Endodermal cell (in vitro differentiated cells): ENCODE data around the gene OR10A4. TPM values are rescaled to one million over a fixed set of nuclear protein-coding genes. Genes with fewer than 3 reads are reported as not detected.

ENCODE experiments used
- DNase-seq: peaks from one replicate; pipeline ENCODE4 v3.0.0-alpha.2; 2017
- H3K27ac ChIP-seq: 2 replicates; pipeline ENCODE4 v1.5.1; 2013; ENCODE audit warnings: mild to moderate bottlenecking, low read depth, low read length, moderate library complexity
- H3K27me3 ChIP-seq: 2 replicates; pipeline ENCODE4 v1.6.1; 2013; ENCODE audit warnings: mild to moderate bottlenecking, low read length, moderate library complexity; ENCODE audit not compliant: insufficient read depth, control insufficient read depth, poor library complexity, severe bottlenecking
- H3K36me3 ChIP-seq: 2 replicates; pipeline ENCODE4 v1.7.0; 2013; ENCODE audit warnings: mild to moderate bottlenecking, low read length, moderate library complexity; ENCODE audit not compliant: control insufficient read depth, insufficient read depth
- H3K4me1 ChIP-seq: one replicate; pipeline ENCODE4 v1.7.0; 2013; ENCODE audit warnings: low read length; ENCODE audit not compliant: control insufficient read depth, insufficient read depth
- H3K4me3 ChIP-seq: 2 replicates; pipeline ENCODE4 v1.5.1; 2013; ENCODE audit warnings: mild to moderate bottlenecking, low read length, moderate library complexity
- H3K9ac ChIP-seq: 2 replicates; pipeline ENCODE4 v1.6.1; 2013; ENCODE audit warnings: mild to moderate bottlenecking, low read length, moderate library complexity; ENCODE audit not compliant: poor library complexity, severe bottlenecking; ENCODE audit errors: extremely low read depth
- H3K9me3 ChIP-seq: 2 replicates; pipeline ENCODE4 v1.6.1; 2013; ENCODE audit warnings: mild to moderate bottlenecking, low read length, moderate library complexity; ENCODE audit not compliant: control insufficient read depth
- H3K27ac Mint-ChIP-seq: 2 replicates; pipeline ENCODE4 v1.8.0; 2020; ENCODE audit warnings: mixed read lengths
- H3K27me3 Mint-ChIP-seq: 2 replicates; pipeline ENCODE4 v1.8.0; 2021; ENCODE audit warnings: mild to moderate bottlenecking, mixed read lengths; ENCODE audit not compliant: insufficient read depth
- H3K36me3 Mint-ChIP-seq: 2 replicates; pipeline ENCODE4 v1.8.0; 2020; ENCODE audit warnings: low read depth, mixed read lengths
- H3K4me1 Mint-ChIP-seq: 2 replicates; pipeline ENCODE4 v1.8.0; 2020; ENCODE audit warnings: mixed read lengths
- H3K4me3 Mint-ChIP-seq: 2 replicates; pipeline ENCODE4 v1.8.0; 2020; ENCODE audit warnings: mild to moderate bottlenecking, moderate library complexity, mixed read lengths
- H3K9me3 Mint-ChIP-seq: 2 replicates; pipeline ENCODE4 v1.8.0; 2020; ENCODE audit warnings: mild to moderate bottlenecking, mixed read lengths
- CTCF ChIP-seq: fragments of 200-600 bp; sonication (generic); conservative IDR thresholded peaks from 2 replicates; pipeline ENCODE4 v1.5.0; 2021; ENCODE audit warnings: antibody characterized with exemption, mild to moderate bottlenecking
- WGBS, 2 experiments: methylation state at CpG; one replicate each; pipeline versions ENCODE4 v1.1.5 to v1.1.7; 2013; ENCODE audit warnings: missing lambda C conversion rate in 2 of 2, mixed read lengths in 1 of 2; ENCODE audit not compliant: insufficient coverage in 1 of 2, insufficient read length in 1 of 2; 5-methylcytosine and 5-hydroxymethylcytosine counted together
- total RNA-seq, 2 donors: library from RNA; stranded (reverse); fragmentation: NEBNext Ultra II Directional in 1 of 2; extraction: Animal tissue kit (Norgen Biotek cat#: 25700) in 1 of 2; gene quantifications; 2 replicates in 1 of 2; 3 replicates in 1 of 2; pipeline ENCODE4 v1.2.1, GENCODE V29; 2021

The OR10A4 gene
- total RNA-seq, 2 donors from 2014 or later, result not detected

GRCh38 chr11:6889835-6890234 lies 13.4 kb downstream of the OR10A4 start:
- Histone ChIP-seq H3K4me1 (no peaks in the 10 kb centered on the region), H3K9ac (no peak overlapping the region), H3K9me3 (peaks cover 4% of the 10 kb centered on the region), H3K4me3 (no peak overlapping the region), H3K36me3 (no peaks in the 10 kb centered on the region), H3K27ac (no peak overlapping the region), H3K27me3 (no peaks in the 10 kb centered on the region)
- Mint-ChIP-seq H3K9me3 (peaks cover 2% of the 10 kb centered on the region), H3K27me3 (no peaks in the 10 kb centered on the region), H3K4me1 (no peaks in the 10 kb centered on the region), H3K36me3 (no peaks in the 10 kb centered on the region), H3K4me3 (no peak overlapping the region), H3K27ac (no peak overlapping the region)
- WGBS, 2 experiments, result 86 to 90% methylated on average over 1 of the region's 1 CpG
- no peak for DNase-seq
- TF ChIP-seq CTCF, result no peak

- Histone ChIP-seq H3K9me3 (peaks cover 4% of the 10 kb centered on the region), H3K27ac (no peak within 1 kb of the TSS), H3K4me3 (no peak within 1 kb of the TSS), H3K9ac (no peak within 1 kb of the TSS), H3K27me3 (no peaks in the 10 kb centered on the region), H3K36me3 (no peaks in the 10 kb centered on the region), H3K4me1 (no peaks in the 10 kb centered on the region)
- H3K36me3 Mint-ChIP-seq, result no peaks in the 10 kb centered on the region
- peaks cover 2% of the 10 kb centered on the region for H3K9me3 Mint-ChIP-seq
- H3K27ac Mint-ChIP-seq, result no peak within 1 kb of the TSS
- H3K27me3 Mint-ChIP-seq, result no peaks in the 10 kb centered on the region
- H3K4me3 Mint-ChIP-seq, result no peak within 1 kb of the TSS
- no peak for DNase-seq
- WGBS, 2 experiments, result 88 to 100% methylated on average over 2 of the region's 2 CpGs
- H3K4me1 Mint-ChIP-seq, result no peaks in the 10 kb centered on the region
- no peak for TF ChIP-seq CTCF
Observed at GRCh38 chr11:6892400-6892799, 16.0 kb downstream of the OR10A4 start, which contains the start of gene OR2D2. OR2D2 (minus strand) TSS chr11:6892500; CDS start chr11:6892500, 0 bp downstream.

GRCh38 chr11:6894097-6894496 lies 17.7 kb downstream of the OR10A4 start:
- H3K27me3 ChIP-seq, result no peaks in the 10 kb centered on the region
- Mint-ChIP-seq H3K4me3 (no peak overlapping the region), H3K27me3 (no peaks in the 10 kb centered on the region)

More at GRCh38 chr11:6894097-6894496, 17.7 kb downstream of the OR10A4 start:
- Mint-ChIP-seq H3K9me3 (no peaks in the 10 kb centered on the region), H3K27ac (no peak overlapping the region), H3K36me3 (no peaks in the 10 kb centered on the region), H3K4me1 (no peaks in the 10 kb centered on the region)
- Histone ChIP-seq H3K9me3 (no peaks in the 10 kb centered on the region), H3K9ac (no peak overlapping the region), H3K27ac (no peak overlapping the region), H3K4me1 (no peaks in the 10 kb centered on the region), H3K36me3 (no peaks in the 10 kb centered on the region), H3K4me3 (no peak overlapping the region)
- TF ChIP-seq CTCF, result peak; percentile 51
- no peak for DNase-seq
